Skeletal muscle tissue (tissue), 4 donors: ENCODE data around the gene TMEM217. TPM values are rescaled to one million over a fixed set of nuclear protein-coding genes. Genes with fewer than 3 reads are reported as not detected.

Source experiments
- H3K27ac ChIP-seq: one replicate; pipeline ENCODE4 v1.7.0; 2013; ENCODE audit warnings: mild to moderate bottlenecking, low read depth, low read length, inconsistent platforms
- H3K27me3 ChIP-seq, 3 donors: one replicate each; pipeline ENCODE4 v1.7.0; 2013; ENCODE audit warnings: low read length in 3 of 3; ENCODE audit not compliant: control insufficient read depth in 3 of 3, insufficient read depth in 3 of 3
- H3K36me3 ChIP-seq, 3 donors: one replicate each; pipeline ENCODE4 v1.7.0; 2013; ENCODE audit warnings: low read length in 3 of 3; ENCODE audit not compliant: control insufficient read depth in 3 of 3, insufficient read depth in 3 of 3
- H3K4me1 ChIP-seq, 3 donors: one replicate each; pipeline ENCODE4 v1.7.0; 2013; ENCODE audit warnings: low read length in 3 of 3, mild to moderate bottlenecking in 3 of 3; ENCODE audit not compliant: control insufficient read depth in 3 of 3, insufficient read depth in 3 of 3
- H3K4me3 ChIP-seq, 3 donors: one replicate each; pipeline ENCODE4 v1.7.0; 2013; ENCODE audit warnings: low read length in 3 of 3
- H3K9ac ChIP-seq, 3 donors: one replicate each; pipeline ENCODE4 v1.7.0; 2013; ENCODE audit warnings: low read length in 3 of 3, mild to moderate bottlenecking in 3 of 3, moderate library complexity in 2 of 3, low read depth in 1 of 3
- H3K9me3 ChIP-seq, 3 donors: one replicate each; pipeline ENCODE4 v1.7.0; 2013; ENCODE audit warnings: low read length in 3 of 3; ENCODE audit not compliant: control insufficient read depth in 3 of 3
- total RNA-seq: library from RNA; depleted of rRNA; stranded (reverse); fragments of >200 nt; gene quantifications from one replicate; pipeline ENCODE4 v1.2.3, GENCODE V29; 2014
- donor health status: Osteomylitis.

TMEM217 gene
- total RNA-seq, 1 donor from 2014 or later, result under 0.01 TPM

GRCh38 chr6:37265001-37265400 is 7.1 kb upstream of the TMEM217 start:
- H3K9me3 ChIP-seq, result no peaks in the 10 kb centered on the region
- no peak overlapping the region for H3K4me3 ChIP-seq
- peaks cover 0 to 7% (median 0%) of the 10 kb centered on the region in 3 donors for H3K36me3 ChIP-seq
- H3K9ac ChIP-seq, result peak overlapping the region in 1 of 3 donors; percentile 34
- H3K27ac ChIP-seq, result no peak overlapping the region
- peaks cover 0 to 11% (median 7%) of the 10 kb centered on the region in 3 donors for H3K4me1 ChIP-seq
- no peaks in the 10 kb centered on the region for H3K27me3 ChIP-seq

- Histone ChIP-seq H3K9me3 (no peaks in the 10 kb centered on the region), H3K27me3 (no peaks in the 10 kb centered on the region), H3K27ac (no peak overlapping the region), H3K4me3 (no peak overlapping the region), H3K4me1 (peaks cover 7 to 23% (median 19%) of the 10 kb centered on the region in 3 donors), H3K9ac (no peak overlapping the region), H3K36me3 (no peaks in the 10 kb centered on the region)
Measured at GRCh38 chr6:37262446-37263026, 4.6 kb upstream of the TMEM217 start.

- peaks cover 7 to 25% (median 23%) of the 10 kb centered on the region in 3 donors for H3K4me1 ChIP-seq
Measured at GRCh38 chr6:37261198-37261597, 3.3 kb upstream of the TMEM217 start.

GRCh38 chr6:37260444-37260843 is 2.5 kb upstream of the TMEM217 start:
- no peak overlapping the region for H3K4me3 ChIP-seq

More at GRCh38 chr6:37261198-37261597, 3.3 kb upstream of the TMEM217 start:
- no peaks in the 10 kb centered on the region for H3K27me3 ChIP-seq
- H3K9me3 ChIP-seq, result no peaks in the 10 kb centered on the region
- no peak overlapping the region for H3K9ac ChIP-seq
- no peak overlapping the region for H3K4me3 ChIP-seq
- no peaks in the 10 kb centered on the region for H3K36me3 ChIP-seq
- H3K27ac ChIP-seq, result no peak overlapping the region

GRCh38 chr6:37260040-37260439 is 2.1 kb upstream of the TMEM217 start:
- Histone ChIP-seq H3K9ac (no peak overlapping the region), H3K27ac (no peak overlapping the region), H3K4me1 (peaks cover 7 to 22% (median 20%) of the 10 kb centered on the region in 3 donors)

More at GRCh38 chr6:37260444-37260843, 2.5 kb upstream of the TMEM217 start:
- peaks cover 7 to 25% (median 23%) of the 10 kb centered on the region in 3 donors for H3K4me1 ChIP-seq
- H3K9ac ChIP-seq, result no peak overlapping the region
- H3K27ac ChIP-seq, result no peak overlapping the region
- no peaks in the 10 kb centered on the region for H3K36me3 ChIP-seq
- H3K27me3 ChIP-seq, result no peaks in the 10 kb centered on the region
- no peaks in the 10 kb centered on the region for H3K9me3 ChIP-seq

GRCh38 chr6:37259191-37259590 is 1.2 kb upstream of the TMEM217 start:
- Histone ChIP-seq H3K27ac (peak overlapping the region; percentile 2), H3K4me1 (peaks cover 7 to 17% (median 17%) of the 10 kb centered on the region in 3 donors), H3K9ac (peak overlapping the region in 1 of 3 donors; percentile 1), H3K36me3 (no peaks in the 10 kb centered on the region), H3K4me3 (no peak overlapping the region), H3K27me3 (no peaks in the 10 kb centered on the region), H3K9me3 (no peaks in the 10 kb centered on the region)

More at GRCh38 chr6:37260040-37260439, 2.1 kb upstream of the TMEM217 start:
- H3K27me3 ChIP-seq, result no peaks in the 10 kb centered on the region
- no peaks in the 10 kb centered on the region for H3K9me3 ChIP-seq
- H3K4me3 ChIP-seq, result no peak overlapping the region
- H3K36me3 ChIP-seq, result no peaks in the 10 kb centered on the region

- Histone ChIP-seq H3K36me3 (no peaks in the 10 kb centered on the region), H3K9me3 (no peaks in the 10 kb centered on the region), H3K27me3 (no peaks in the 10 kb centered on the region), H3K4me1 (peaks cover 7 to 17% (median 17%) of the 10 kb centered on the region in 3 donors), H3K27ac (peak overlapping the region; percentile 94), H3K4me3 (peak overlapping the region; percentile 92 to 96 (median 95)), H3K9ac (peak overlapping the region; percentile 93 to 97 (median 97))
Measured at GRCh38 chr6:37258405-37259105, 611 bp upstream of the TMEM217 start.

- Histone ChIP-seq H3K9ac (peak overlapping the region in 2 of 3 donors; percentile 93 to 97), H3K9me3 (no peaks in the 10 kb centered on the region), H3K36me3 (no peaks in the 10 kb centered on the region), H3K4me1 (peaks cover 7 to 17% (median 17%) of the 10 kb centered on the region in 3 donors), H3K27me3 (no peaks in the 10 kb centered on the region), H3K27ac (peak overlapping the region; percentile 94), H3K4me3 (peak overlapping the region; percentile 92 to 96 (median 95))
Measured at GRCh38 chr6:37257320-37257633, 667 bp downstream of the TMEM217 start.

GRCh38 chr6:37256692-37257319 is 1.1 kb downstream of the TMEM217 start:
- H3K9me3 ChIP-seq, result no peaks in the 10 kb centered on the region
- H3K27me3 ChIP-seq, result no peaks in the 10 kb centered on the region
- H3K36me3 ChIP-seq, result no peaks in the 10 kb centered on the region
- H3K4me1 ChIP-seq, result peaks cover 7 to 17% (median 17%) of the 10 kb centered on the region in 3 donors
- peak overlapping the region in 1 of 3 donors; percentile 93 for H3K9ac ChIP-seq
- peak overlapping the region; percentile 92 to 96 (median 95) for H3K4me3 ChIP-seq
- H3K27ac ChIP-seq, result no peak overlapping the region

- no peak overlapping the region for H3K4me3 ChIP-seq
- peaks cover 7 to 17% (median 12%) of the 10 kb centered on the region in 3 donors for H3K4me1 ChIP-seq
- no peaks in the 10 kb centered on the region for H3K9me3 ChIP-seq
- H3K27ac ChIP-seq, result no peak overlapping the region
- no peak overlapping the region for H3K9ac ChIP-seq
- no peaks in the 10 kb centered on the region for H3K27me3 ChIP-seq
- no peaks in the 10 kb centered on the region for H3K36me3 ChIP-seq
Measured at GRCh38 chr6:37254881-37255280, 3.1 kb downstream of the TMEM217 start.
